Measurements from ENCODE around the gene ATG9B.

The ATG9B gene

GRCh38 chr7:150997817-150998216 lies 26.5 kb downstream of the ATG9B start:
- no peak for DNase-seq

GRCh38 chr7:150997075-150997511 lies 27.2 kb downstream of the ATG9B start:
- DNase-seq: no peak

- no peak for DNase-seq
These were observed 27.8 kb downstream of the ATG9B start for GRCh38 chr7:150996376-150997074.

GRCh38 chr7:150994838-150995510 lies 29.3 kb downstream of the ATG9B start:
- no peak for DNase-seq

GRCh38 chr7:150994141-150994837 lies 30.0 kb downstream of the ATG9B start:
- DNase-seq: no peak

GRCh38 chr7:150993511-150993910 lies 30.8 kb downstream of the ATG9B start:
- DNase-seq: no peak

GRCh38 chr7:150992833-150993302 lies 31.4 kb downstream of the ATG9B start:
- no peak for DNase-seq

- DNase-seq: no peak
These were observed 32.1 kb downstream of the ATG9B start for GRCh38 chr7:150992051-150992640.

- DNase-seq: no peak
These were observed 33.7 kb downstream of the ATG9B start, which contains the start of gene NOS3 for GRCh38 chr7:150990416-150991186. Gene NOS3, plus strand, starts transcription at chr7:150991017. Its CDS starts 2,787 bp downstream, at chr7:150993804.

GRCh38 chr7:150989456-150989855 lies 34.8 kb downstream of the ATG9B start:
- DNase-seq: no peak

- DNase-seq: peak; percentile 40
These were observed 35.8 kb downstream of the ATG9B start for GRCh38 chr7:150988230-150989226.

GRCh38 chr7:150986556-150986955 lies 37.7 kb downstream of the ATG9B start:
- no peak for DNase-seq

GRCh38 chr7:150986099-150986512 lies 38.2 kb downstream of the ATG9B start:
- peak; percentile 26 for DNase-seq

GRCh38 chr7:150983893-150984368 lies 40.4 kb downstream of the ATG9B start:
- DNase-seq: peak; percentile 23

- no peak for DNase-seq
These were observed 41.9 kb downstream of the ATG9B start for GRCh38 chr7:150982351-150982750.

GRCh38 chr7:150981644-150982043 lies 42.6 kb downstream of the ATG9B start:
- no peak for DNase-seq

- DNase-seq: no peak
These were observed 43.6 kb downstream of the ATG9B start for GRCh38 chr7:150980663-150981062.

- DNase-seq: no peak
These were observed 44.4 kb downstream of the ATG9B start for GRCh38 chr7:150979713-150980390.

- DNase-seq: no peak
These were observed 46.0 kb downstream of the ATG9B start, which contains the start of gene KCNH2 for GRCh38 chr7:150978126-150978789. Gene KCNH2, minus strand, starts transcription at chr7:150978321. Its CDS starts 408 bp downstream, at chr7:150977913.

Measured in fibroblast of skin of right quadriceps (primary cell).